ENCODE measurements around the gene CEBPB. TPM values are rescaled to one million over a fixed set of nuclear protein-coding genes. Genes with fewer than 3 reads are reported as not detected.

The CEBPB gene
- total and polyA plus RNA-seq, 9 donors, result 15.7 to 296 (median 100) TPM

DNA sequence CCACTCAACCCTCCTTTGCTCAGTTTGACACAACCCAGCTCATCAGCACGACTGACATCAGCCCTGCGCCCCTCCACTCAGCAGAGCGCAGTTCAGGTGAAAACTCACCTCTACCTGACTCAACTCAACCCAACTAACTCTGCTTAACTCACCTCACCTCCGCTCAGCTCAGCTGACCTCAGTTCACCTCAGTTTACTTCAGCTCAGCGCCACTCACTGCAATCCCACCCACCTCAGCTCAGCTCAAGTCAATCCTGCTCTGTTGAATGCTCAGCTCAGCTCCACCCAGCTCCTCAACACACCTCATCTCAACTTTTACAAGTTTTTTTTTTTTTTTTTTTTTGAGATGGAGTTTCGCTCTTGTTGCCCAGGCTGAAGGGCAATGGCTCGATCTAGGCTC, 39.6 kb downstream of the CEBPB start:
- no peak for DNase-seq
- Histone ChIP-seq H3K27ac (no peak overlapping the region), H3K27me3 (no peaks in the 10 kb centered on the region), H3K9me3 (no peaks in the 10 kb centered on the region), H3K4me3 (no peak overlapping the region), H3K36me3 (no peaks in the 10 kb centered on the region), H3K4me1 (ENCODE audit: insufficient read depth) (peaks cover 7% of the 10 kb centered on the region)
- intact Hi-C loops (cut with DNase I), result no loop called here
- 95 to 96% (median 96%) methylated on average over 7 of the region's 7 CpGs for WGBS, 3 donors
- TF ChIP-seq POLR2A (IDR thresholded peaks at IDR 0.05) (no peak), EP300 (IDR thresholded peaks at IDR 0.05) (no peak)
- TF ChIP-seq, protein P1, sequence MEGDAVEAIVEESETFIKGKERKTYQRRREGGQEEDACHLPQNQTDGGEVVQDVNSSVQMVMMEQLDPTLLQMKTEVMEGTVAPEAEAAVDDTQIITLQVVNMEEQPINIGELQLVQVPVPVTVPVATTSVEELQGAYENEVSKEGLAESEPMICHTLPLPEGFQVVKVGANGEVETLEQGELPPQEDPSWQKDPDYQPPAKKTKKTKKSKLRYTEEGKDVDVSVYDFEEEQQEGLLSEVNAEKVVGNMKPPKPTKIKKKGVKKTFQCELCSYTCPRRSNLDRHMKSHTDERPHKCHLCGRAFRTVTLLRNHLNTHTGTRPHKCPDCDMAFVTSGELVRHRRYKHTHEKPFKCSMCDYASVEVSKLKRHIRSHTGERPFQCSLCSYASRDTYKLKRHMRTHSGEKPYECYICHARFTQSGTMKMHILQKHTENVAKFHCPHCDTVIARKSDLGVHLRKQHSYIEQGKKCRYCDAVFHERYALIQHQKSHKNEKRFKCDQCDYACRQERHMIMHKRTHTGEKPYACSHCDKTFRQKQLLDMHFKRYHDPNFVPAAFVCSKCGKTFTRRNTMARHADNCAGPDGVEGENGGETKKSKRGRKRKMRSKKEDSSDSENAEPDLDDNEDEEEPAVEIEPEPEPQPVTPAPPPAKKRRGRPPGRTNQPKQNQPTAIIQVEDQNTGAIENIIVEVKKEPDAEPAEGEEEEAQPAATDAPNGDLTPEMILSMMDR (IDR thresholded peaks at IDR 0.05), result no peak

DNA sequence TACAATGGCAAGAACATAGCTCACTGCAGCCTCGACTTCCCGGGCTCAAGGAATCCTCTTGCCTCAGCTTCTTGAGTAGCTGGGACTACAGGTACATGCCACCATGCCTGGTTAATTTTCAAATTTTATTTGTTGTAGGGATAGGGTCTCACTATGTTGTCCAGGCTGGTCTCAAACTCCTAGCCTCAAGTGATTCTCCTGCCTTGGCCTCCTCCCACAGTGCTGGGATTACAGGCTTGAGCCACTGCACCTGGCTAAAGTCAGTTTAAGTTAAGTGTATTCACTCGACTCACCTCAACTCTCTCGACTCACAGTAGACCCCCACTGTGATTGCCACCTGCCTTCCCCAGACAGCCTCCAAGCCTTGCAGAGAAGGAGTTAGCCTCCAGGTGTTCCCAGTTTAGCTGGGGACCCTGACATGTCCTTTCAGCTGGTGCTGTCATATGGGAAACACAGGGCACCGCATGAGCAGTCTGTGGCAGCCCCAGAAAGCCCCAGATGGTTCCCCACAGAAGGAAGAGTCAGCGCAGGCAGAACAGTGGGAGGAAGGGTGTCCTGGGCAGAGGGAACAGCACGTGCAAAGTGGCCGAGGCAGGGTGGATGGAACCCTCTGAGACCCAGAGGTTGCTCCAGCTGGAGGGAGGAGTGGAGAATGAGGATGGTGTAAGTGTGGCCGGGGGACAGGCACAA, 40.4 kb downstream of the CEBPB start:
- Histone ChIP-seq H3K27me3 (no peaks in the 10 kb centered on the region), H3K9me3 (no peaks in the 10 kb centered on the region), H3K4me3 (no peak overlapping the region), H3K27ac (no peak overlapping the region), H3K4me1 (ENCODE audit: insufficient read depth) (peaks cover 7% of the 10 kb centered on the region), H3K36me3 (no peaks in the 10 kb centered on the region)
- WGBS, 3 donors, result 84 to 89% (median 85%) methylated on average over 9 of the region's 9 CpGs
- DNase-seq, result no peak
- intact Hi-C loops (cut with DNase I), result no loop called here
- TF ChIP-seq, protein P1 (IDR thresholded peaks at IDR 0.05), result no peak
- no peak for TF ChIP-seq EP300 (IDR thresholded peaks at IDR 0.05)
- TF ChIP-seq POLR2A (IDR thresholded peaks at IDR 0.05), result no peak

GRCh38 chr20:50231854-50232253, 41.2 kb downstream of the CEBPB start:
- Histone ChIP-seq H3K9me3 (no peaks in the 10 kb centered on the region), H3K27me3 (no peaks in the 10 kb centered on the region), H3K4me3 (no peak overlapping the region), H3K27ac (no peak overlapping the region), H3K36me3 (no peaks in the 10 kb centered on the region), H3K4me1 (ENCODE audit: insufficient read depth) (peaks cover 2% of the 10 kb centered on the region)
- intact Hi-C loops (cut with DNase I), result no loop called here
- no peak for DNase-seq
- TF ChIP-seq, protein P1 (IDR thresholded peaks at IDR 0.05), result no peak
- TF ChIP-seq EP300 (IDR thresholded peaks at IDR 0.05) (no peak), POLR2A (IDR thresholded peaks at IDR 0.05) (no peak)
- 93 to 96% (median 93%) methylated on average over 6 of the region's 6 CpGs for WGBS, 3 donors

GRCh38 chr20:50232651-50233324, 42.2 kb downstream of the CEBPB start:
- intact Hi-C loops (cut with DNase I), result no loop called here
- H3K36me3 ChIP-seq, result no peaks in the 10 kb centered on the region
- H3K4me1 ChIP-seq (ENCODE audit: insufficient read depth), result no peaks in the 10 kb centered on the region
- TF ChIP-seq EP300 (IDR thresholded peaks at IDR 0.05) (no peak), POLR2A (IDR thresholded peaks at IDR 0.05) (no peak)
- no peak overlapping the region for H3K4me3 ChIP-seq
- DNase-seq, result no peak
- no peaks in the 10 kb centered on the region for H3K27me3 ChIP-seq
- no peak overlapping the region for H3K27ac ChIP-seq
- WGBS, 3 donors, result 85 to 91% (median 89%) methylated on average over 7 of the region's 7 CpGs
- no peaks in the 10 kb centered on the region for H3K9me3 ChIP-seq
